Measurements from ENCODE around the gene BHMT2. TPM values are rescaled to one million over a fixed set of nuclear protein-coding genes. Genes with fewer than 3 reads are reported as not detected.
A peak's percentile ranks its signal among the peaks of the same experiment; 100 is the strongest.

Gene BHMT2
- total and polyA plus RNA-seq, 3 donors from 2014 or later: 10.1 to 12.0 (median 10.1) TPM

DNA sequence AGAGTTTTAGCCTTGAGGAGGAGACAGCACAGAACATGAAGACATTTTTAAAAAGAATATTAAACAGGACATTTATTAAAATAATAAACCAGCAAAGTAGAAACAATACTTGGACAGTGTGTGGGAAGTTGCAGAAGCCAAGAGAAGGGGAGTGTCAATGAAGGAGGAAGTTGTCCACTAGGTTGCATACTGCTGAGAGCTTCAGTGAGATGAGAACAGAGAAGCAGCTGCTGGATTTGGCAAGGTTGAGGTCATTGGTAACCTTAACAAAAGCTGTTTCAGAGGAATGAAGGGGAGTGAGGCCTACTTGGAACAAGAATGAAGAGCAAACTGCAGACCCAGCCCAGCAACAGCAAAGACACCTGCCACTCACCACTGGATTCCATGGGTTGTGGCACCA, 53.4 kb downstream of the BHMT2 start:
- intact Hi-C loops (cut with DNase I; ENCODE audit: low total_unique reads): no loop called here
- no peaks in the 10 kb centered on the region for H3K27me3 ChIP-seq
- H3K9me3 ChIP-seq: no peaks in the 10 kb centered on the region
- no peak overlapping the region for H3K4me3 ChIP-seq
- TF ChIP-seq, protein P1, sequence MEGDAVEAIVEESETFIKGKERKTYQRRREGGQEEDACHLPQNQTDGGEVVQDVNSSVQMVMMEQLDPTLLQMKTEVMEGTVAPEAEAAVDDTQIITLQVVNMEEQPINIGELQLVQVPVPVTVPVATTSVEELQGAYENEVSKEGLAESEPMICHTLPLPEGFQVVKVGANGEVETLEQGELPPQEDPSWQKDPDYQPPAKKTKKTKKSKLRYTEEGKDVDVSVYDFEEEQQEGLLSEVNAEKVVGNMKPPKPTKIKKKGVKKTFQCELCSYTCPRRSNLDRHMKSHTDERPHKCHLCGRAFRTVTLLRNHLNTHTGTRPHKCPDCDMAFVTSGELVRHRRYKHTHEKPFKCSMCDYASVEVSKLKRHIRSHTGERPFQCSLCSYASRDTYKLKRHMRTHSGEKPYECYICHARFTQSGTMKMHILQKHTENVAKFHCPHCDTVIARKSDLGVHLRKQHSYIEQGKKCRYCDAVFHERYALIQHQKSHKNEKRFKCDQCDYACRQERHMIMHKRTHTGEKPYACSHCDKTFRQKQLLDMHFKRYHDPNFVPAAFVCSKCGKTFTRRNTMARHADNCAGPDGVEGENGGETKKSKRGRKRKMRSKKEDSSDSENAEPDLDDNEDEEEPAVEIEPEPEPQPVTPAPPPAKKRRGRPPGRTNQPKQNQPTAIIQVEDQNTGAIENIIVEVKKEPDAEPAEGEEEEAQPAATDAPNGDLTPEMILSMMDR (IDR thresholded peaks at IDR 0.05): no peak
- no peak for TF ChIP-seq POLR2A (IDR thresholded peaks at IDR 0.05)
- H3K36me3 ChIP-seq (ENCODE audit: low read depth, missing control alignments): no peaks in the 10 kb centered on the region
- no peak for DNase-seq
- H3K27ac ChIP-seq: no peak overlapping the region
- no peaks in the 10 kb centered on the region for H3K4me1 ChIP-seq

DNA sequence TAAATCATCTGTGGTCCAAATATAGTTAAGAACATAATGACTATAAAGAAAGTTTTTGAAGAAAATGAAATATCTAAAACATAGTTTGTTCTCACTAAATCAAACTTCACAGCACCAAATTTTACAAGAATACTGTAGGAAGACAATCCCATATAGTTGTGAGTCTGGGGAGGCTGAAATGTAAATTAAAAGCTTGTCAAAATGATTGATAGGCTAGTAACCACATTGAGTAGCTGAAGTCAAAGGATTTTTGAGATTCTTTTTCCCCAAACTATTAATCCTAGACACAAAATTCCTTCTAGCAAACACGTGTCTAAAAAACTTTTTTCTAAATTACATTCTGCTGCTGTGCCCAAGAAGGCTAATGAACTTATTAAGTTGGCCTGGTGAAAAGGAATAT, 55.0 kb downstream of the BHMT2 start:
- no peak for DNase-seq
- 77 to 78% methylated on average over 1 of the region's 1 CpG for WGBS, 2 donors
- Histone ChIP-seq H3K4me3 (no peak overlapping the region), H3K4me1 (no peaks in the 10 kb centered on the region), H3K27me3 (no peaks in the 10 kb centered on the region), H3K36me3 (ENCODE audit: low read depth, missing control alignments) (no peaks in the 10 kb centered on the region), H3K9me3 (no peaks in the 10 kb centered on the region), H3K27ac (no peak overlapping the region)
- intact Hi-C loops (cut with DNase I; ENCODE audit: low total_unique reads): no loop called here
- TF ChIP-seq, protein P1 (IDR thresholded peaks at IDR 0.05): no peak
- no peak for TF ChIP-seq POLR2A (IDR thresholded peaks at IDR 0.05)

DNA sequence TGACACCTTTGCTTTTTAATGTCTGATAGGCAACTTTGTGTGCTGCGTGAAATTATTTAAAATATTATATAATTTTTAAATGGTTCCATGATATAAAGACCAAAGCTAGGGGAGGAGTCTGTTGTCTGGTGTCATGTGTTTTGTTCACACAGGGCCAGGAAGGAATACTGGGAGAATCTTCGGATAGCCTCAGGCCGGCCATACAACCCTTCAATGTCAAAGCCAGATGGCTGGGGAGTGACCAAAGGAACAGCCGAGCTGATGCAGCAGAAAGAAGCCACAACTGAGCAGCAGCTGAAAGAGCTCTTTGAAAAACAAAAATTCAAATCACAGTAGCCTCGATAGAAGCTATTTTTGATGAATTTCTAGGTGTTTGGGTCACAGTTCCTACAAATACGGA, 61.2 kb downstream of the BHMT2 start:
- Histone ChIP-seq H3K27me3 (no peaks in the 10 kb centered on the region), H3K9me3 (no peaks in the 10 kb centered on the region), H3K27ac (no peak overlapping the region), H3K36me3 (ENCODE audit: low read depth, missing control alignments) (no peaks in the 10 kb centered on the region), H3K4me1 (no peaks in the 10 kb centered on the region), H3K4me3 (no peak overlapping the region)
- WGBS, 2 donors: 51 to 69% methylated on average over 6 of the region's 6 CpGs
- intact Hi-C loops (cut with DNase I; ENCODE audit: low total_unique reads): loop anchor here (5.0 to 10.0 kb wide), 2 partner anchors 103 to 334 kb away; no protein-coding TSS in a partner anchor
- DNase-seq: no peak
- TF ChIP-seq, protein P1 (IDR thresholded peaks at IDR 0.05): no peak
- no peak for TF ChIP-seq POLR2A (IDR thresholded peaks at IDR 0.05)

DNA sequence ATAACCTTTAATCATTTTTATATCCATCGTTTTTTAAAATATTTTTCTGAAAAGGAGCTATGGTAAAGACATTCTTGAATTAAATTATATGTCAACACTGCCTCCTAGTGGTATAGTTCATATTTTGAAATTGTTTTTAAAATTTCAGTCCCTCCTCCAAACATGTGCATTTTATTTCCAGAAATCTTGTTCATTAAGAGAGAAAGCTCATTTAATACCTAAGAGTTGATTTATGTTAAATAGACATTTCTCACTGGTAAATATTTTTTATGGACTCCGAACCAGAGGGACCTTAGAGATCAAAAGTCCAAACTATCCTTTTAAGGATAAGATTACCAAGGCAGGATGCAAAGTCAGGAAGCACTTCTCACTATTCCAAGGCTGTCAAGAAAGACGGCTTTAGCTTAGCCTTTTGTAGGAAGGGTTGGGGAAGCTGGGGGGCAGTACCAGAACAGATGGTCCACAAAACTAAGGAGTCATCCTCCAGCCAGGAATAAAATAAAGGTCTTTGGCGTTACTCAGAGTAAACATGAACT, 63.6 kb downstream of the BHMT2 start:
- intact Hi-C loops (cut with DNase I; ENCODE audit: low total_unique reads): loop anchor here (5.0 to 10.0 kb wide), 2 partner anchors 106 to 332 kb away; no protein-coding TSS in a partner anchor
- no peaks in the 10 kb centered on the region for H3K9me3 ChIP-seq
- TF ChIP-seq, protein P1 (IDR thresholded peaks at IDR 0.05): peak; percentile 7 to 70 (median 40)
- TF ChIP-seq POLR2A (IDR thresholded peaks at IDR 0.05): no peak
- DNase-seq: no peak
- no peaks in the 10 kb centered on the region for H3K4me1 ChIP-seq
- H3K4me3 ChIP-seq: no peak overlapping the region
- peak overlapping the region; percentile 47 to 63 for H3K27ac ChIP-seq
- no peaks in the 10 kb centered on the region for H3K27me3 ChIP-seq
- no peaks in the 10 kb centered on the region for H3K36me3 ChIP-seq (ENCODE audit: low read depth, missing control alignments)
- WGBS, 2 donors: 4 to 8% methylated on average over 4 of the region's 4 CpGs

Measured in testis (tissue), 3 donors.